Tibial nerve (tissue), 4 donors: Measurements from ENCODE around the gene CENPV. TPM values are rescaled to one million over a fixed set of nuclear protein-coding genes. Genes with fewer than 3 reads are reported as not detected.
"Not testable (repeated sequence)": the region's sequence is repeated elsewhere in the genome, so short reads cannot be mapped to it uniquely, and the experiment has no call there.

ENCODE experiments used
- DNase-seq, 2 donors: peaks; one replicate each; pipeline ENCODE4 v3.0.0-alpha.2; 2019; ENCODE audit warnings: low spot score in 2 of 2
- H3K27ac ChIP-seq, 4 donors: fragments of 200-600 bp; sonication (generic) in 3 of 4; one replicate each; pipeline ENCODE4 v1.5.1; 2017 to 2019; ENCODE audit warnings: mild to moderate bottlenecking in 1 of 4
- H3K27me3 ChIP-seq, 2 donors: fragments of 200-600 bp; sonication (generic) in 1 of 2; one replicate each; pipeline versions ENCODE4 v1.5.1 to v1.6.0; 2017 to 2019
- H3K36me3 ChIP-seq, 3 donors: fragments of 200-600 bp; sonication (generic); one replicate each; pipeline ENCODE4 v1.5.1; 2018 to 2019
- H3K4me1 ChIP-seq, 4 donors: fragments of 200-600 bp; sonication (generic) in 3 of 4; one replicate each; pipeline ENCODE4 v1.5.1; 2017 to 2019
- H3K4me3 ChIP-seq, 4 donors: fragments of 200-600 bp; sonication (generic) in 3 of 4; one replicate each; pipeline ENCODE4 v1.5.1; 2017 to 2019; ENCODE audit warnings: mild to moderate bottlenecking in 1 of 4, moderate library complexity in 1 of 4
- H3K9me3 ChIP-seq, 4 donors: fragments of 200-600 bp; sonication (generic) in 3 of 4; one replicate each; pipeline ENCODE4 v1.5.1; 2017 to 2019
- EP300 ChIP-seq, 2 donors: sonication (generic); formaldehyde crosslinking; IDR thresholded peaks; one replicate each; pipeline ENCODE4 v1.6.1; 2017; ENCODE audit warnings: antibody characterized with exemption in 2 of 2, mild to moderate bottlenecking in 1 of 2
- POLR2A ChIP-seq, 2 donors: fragments of 450-650 bp; IDR thresholded peaks; one replicate each; pipeline ENCODE4 v1.6.1; 2017; ENCODE audit warnings: antibody characterized with exemption in 2 of 2, mild to moderate bottlenecking in 2 of 2, moderate library complexity in 2 of 2
- WGBS, 2 donors: methylation state at CpG; one replicate each; pipeline ENCODE4 v1.1.5; 2018; 5-methylcytosine and 5-hydroxymethylcytosine counted together
- total RNA-seq, 4 donors: library from RNA; depleted of rRNA; stranded (reverse); fragments of >200 nt; gene quantifications; one replicate each; pipeline ENCODE4 v1.1.0, GENCODE V29; 2016
- TF ChIP-seq, protein P1 (sequence below), 5 experiments: fragments of 200-600 bp in 3 of 5; fragments of 450-650 bp in 2 of 5; sonication (generic) in 3 of 5; IDR thresholded peaks; one replicate each; pipeline ENCODE4 v1.5.1; 2016 to 2019; ENCODE audit warnings: antibody characterized with exemption in 5 of 5, mild to moderate bottlenecking in 3 of 5, moderate library complexity in 2 of 5

CENPV gene
- total RNA-seq, 4 donors from 2014 or later = 8.5 to 23.1 (median 12.8) TPM

DNA sequence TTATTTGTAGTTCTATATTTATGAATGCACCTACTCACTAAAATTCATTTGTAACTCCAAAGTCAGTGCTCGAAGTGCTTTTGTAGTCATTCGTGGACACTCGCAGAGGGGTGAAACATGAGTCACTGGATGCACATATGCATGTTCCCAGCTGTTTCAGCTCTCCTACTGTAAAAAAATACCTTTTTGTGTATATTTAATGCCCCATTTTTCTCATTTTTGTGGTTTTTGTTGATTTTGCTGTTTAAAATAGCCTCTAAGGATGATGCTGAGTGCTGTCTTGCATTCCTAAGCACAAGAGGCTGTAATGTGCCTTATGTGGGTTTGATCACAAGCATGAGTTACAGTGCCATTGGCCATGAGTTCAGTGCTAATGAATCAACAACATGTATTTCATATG lies 30.6 kb downstream of the CENPV start:
- TF ChIP-seq, protein P1, sequence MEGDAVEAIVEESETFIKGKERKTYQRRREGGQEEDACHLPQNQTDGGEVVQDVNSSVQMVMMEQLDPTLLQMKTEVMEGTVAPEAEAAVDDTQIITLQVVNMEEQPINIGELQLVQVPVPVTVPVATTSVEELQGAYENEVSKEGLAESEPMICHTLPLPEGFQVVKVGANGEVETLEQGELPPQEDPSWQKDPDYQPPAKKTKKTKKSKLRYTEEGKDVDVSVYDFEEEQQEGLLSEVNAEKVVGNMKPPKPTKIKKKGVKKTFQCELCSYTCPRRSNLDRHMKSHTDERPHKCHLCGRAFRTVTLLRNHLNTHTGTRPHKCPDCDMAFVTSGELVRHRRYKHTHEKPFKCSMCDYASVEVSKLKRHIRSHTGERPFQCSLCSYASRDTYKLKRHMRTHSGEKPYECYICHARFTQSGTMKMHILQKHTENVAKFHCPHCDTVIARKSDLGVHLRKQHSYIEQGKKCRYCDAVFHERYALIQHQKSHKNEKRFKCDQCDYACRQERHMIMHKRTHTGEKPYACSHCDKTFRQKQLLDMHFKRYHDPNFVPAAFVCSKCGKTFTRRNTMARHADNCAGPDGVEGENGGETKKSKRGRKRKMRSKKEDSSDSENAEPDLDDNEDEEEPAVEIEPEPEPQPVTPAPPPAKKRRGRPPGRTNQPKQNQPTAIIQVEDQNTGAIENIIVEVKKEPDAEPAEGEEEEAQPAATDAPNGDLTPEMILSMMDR (IDR thresholded peaks at IDR 0.05) = no peak
- TF ChIP-seq EP300 (IDR thresholded peaks at IDR 0.05) (no peak), POLR2A (IDR thresholded peaks at IDR 0.05) (no peak)
- DNase-seq = no peak
- Histone ChIP-seq H3K36me3 (peaks cover 0 to 97% (median 4%) of the 10 kb centered on the region in 3 donors), H3K27ac (no peak overlapping the region), H3K27me3 (no peaks in the 10 kb centered on the region), H3K9me3 (no peaks in the 10 kb centered on the region), H3K4me1 (no peaks in the 10 kb centered on the region), H3K4me3 (no peak overlapping the region)
- WGBS, 2 donors = 94 to 95% methylated on average over 3 of the region's 3 CpGs

DNA sequence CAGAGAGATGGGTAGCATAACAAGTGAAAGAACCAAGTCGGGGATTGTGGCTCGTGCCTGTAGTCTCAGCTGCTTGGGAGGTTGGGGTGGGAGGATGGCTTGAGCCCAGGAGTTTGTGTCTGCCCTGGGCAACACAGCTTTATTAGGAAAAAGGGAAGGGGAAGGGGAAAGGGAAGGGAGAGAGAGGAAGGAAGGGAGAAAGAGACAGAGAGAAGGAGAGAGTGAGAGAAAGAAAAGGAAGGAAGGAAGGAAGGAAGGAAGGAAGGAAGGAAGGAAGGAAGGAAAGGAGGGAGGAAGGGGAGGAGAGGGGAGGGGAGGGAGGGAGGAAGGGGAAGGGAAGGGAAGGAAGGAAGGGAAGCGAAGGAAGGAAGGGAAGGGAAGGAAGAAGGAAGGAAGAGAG lies 33.3 kb downstream of the CENPV start:
- Histone ChIP-seq H3K4me3 (no peak overlapping the region), H3K36me3 (peaks cover 0 to 95% (median 0%) of the 10 kb centered on the region in 3 donors), H3K4me1 (no peaks in the 10 kb centered on the region), H3K9me3 (no peaks in the 10 kb centered on the region), H3K27ac (no peak overlapping the region), H3K27me3 (no peaks in the 10 kb centered on the region)
- TF ChIP-seq POLR2A (IDR thresholded peaks at IDR 0.05) (no peak), EP300 (IDR thresholded peaks at IDR 0.05) (no peak)
- TF ChIP-seq, protein P1 (IDR thresholded peaks at IDR 0.05) = no peak
- DNase-seq = no peak
- WGBS, 2 donors = 57 to 74% methylated on average over 2 to 3 of the region's 3 CpGs

DNA sequence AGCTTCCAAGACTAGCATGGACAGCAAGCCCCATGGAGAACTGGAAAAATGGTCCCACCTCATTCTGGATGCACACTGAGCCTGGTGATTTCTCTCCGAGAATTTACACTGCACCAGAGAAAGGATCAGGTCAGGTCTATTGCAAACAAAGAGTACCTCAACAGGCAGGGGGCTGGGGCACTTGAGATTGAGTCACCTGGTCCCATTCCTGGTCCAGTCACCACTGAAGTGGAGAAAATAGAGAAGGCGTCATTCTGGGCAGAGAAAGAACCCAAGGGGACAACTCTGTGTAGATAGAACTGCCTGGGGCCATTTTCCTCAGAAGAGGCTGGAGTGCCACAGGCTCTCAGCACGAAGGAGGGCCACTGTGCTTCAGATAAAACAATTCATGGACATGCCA lies 38.4 kb downstream of the CENPV start:
- TF ChIP-seq EP300 (IDR thresholded peaks at IDR 0.05) (no peak), POLR2A (IDR thresholded peaks at IDR 0.05) (no peak)
- TF ChIP-seq, protein P1 (IDR thresholded peaks at IDR 0.05) = no peak
- 85 to 89% methylated on average over 3 of the region's 3 CpGs for WGBS, 2 donors
- Histone ChIP-seq H3K4me3 (no peak overlapping the region), H3K27me3 (no peaks in the 10 kb centered on the region), H3K27ac (no peak overlapping the region), H3K9me3 (no peaks in the 10 kb centered on the region), H3K36me3 (peaks cover 0 to 68% (median 0%) of the 10 kb centered on the region in 3 donors), H3K4me1 (no peaks in the 10 kb centered on the region)
- DNase-seq = no peak

DNA sequence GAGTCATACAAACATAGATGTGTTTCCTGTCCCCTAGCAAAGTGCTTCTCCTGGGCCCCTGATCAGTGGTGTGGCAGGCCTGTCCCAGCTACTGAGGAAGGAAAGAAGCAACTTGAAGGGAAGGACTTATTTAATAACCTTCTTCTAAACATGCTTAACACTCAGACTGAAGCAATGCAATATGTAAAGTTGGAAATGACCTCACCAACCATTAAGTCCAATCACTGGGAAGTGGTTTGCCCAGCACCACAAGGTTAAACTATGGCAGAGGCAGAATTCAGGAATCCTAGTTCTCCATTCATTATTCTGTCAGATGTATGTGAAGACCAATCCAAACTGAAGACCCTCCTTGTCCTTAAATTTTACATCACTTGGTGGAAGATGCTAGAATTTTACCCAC lies 39.1 kb downstream of the CENPV start:
- no peak for DNase-seq
- Histone ChIP-seq H3K36me3 (peaks cover 0 to 62% (median 0%) of the 10 kb centered on the region in 3 donors), H3K9me3 (no peaks in the 10 kb centered on the region), H3K27me3 (no peaks in the 10 kb centered on the region), H3K27ac (no peak overlapping the region), H3K4me3 (no peak overlapping the region), H3K4me1 (no peaks in the 10 kb centered on the region)
- TF ChIP-seq, protein P1 (IDR thresholded peaks at IDR 0.05) = no peak

DNA sequence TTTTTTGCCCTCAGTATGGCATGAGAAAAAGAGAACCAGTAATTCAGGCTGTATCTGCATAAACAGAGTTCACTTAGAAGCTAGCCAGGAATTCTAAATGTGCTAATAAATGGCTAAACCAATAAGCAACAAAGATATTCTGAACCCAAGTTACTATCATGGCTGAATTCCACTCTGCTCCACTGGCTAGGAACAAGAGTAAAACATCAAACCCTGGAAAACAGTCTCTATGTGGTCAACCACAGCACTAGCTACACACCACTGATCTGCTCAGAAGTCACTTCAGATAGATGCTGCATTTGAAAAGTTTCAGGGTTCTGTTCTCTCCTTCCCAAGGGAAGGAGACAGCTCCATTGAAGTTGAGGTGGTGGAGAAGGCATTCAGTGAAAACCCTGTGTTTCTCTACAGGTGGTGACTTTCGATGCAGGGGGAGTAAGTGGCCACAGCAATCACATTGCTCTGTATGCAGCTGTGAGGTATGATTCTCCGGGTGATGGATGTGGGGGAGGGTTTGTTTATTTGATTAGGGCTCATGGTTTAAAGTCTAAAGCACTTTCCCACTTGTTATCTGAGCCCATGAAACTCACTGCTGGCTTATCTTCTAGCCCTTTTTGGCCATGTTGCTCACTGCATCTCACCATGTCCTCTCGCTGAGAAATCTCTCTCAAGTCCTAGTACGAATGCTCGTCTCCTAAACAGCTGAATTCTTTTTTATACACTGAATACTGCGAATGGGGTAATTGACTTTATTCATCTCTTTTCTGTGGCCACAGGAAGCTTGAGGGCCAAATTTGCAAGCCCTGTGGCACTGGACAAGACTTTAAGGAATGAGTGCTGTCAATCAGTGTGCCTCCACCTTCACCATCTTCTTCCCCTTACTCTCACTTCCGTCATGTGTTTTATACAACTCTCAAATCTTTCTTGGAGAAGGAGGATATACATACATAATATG lies 39.9 kb downstream of the CENPV start:
- WGBS, 2 donors = 91 to 92% methylated on average over 7 of the region's 7 CpGs
- peaks cover 0 to 54% (median 0%) of the 10 kb centered on the region in 3 donors for H3K36me3 ChIP-seq
- H3K4me3 ChIP-seq = no peak overlapping the region
- no peak overlapping the region for H3K27ac ChIP-seq
- no peaks in the 10 kb centered on the region for H3K4me1 ChIP-seq
- no peaks in the 10 kb centered on the region for H3K9me3 ChIP-seq
- H3K27me3 ChIP-seq = no peaks in the 10 kb centered on the region
- no peak for DNase-seq
- TF ChIP-seq EP300 (IDR thresholded peaks at IDR 0.05) (no peak), POLR2A (IDR thresholded peaks at IDR 0.05) (no peak)
- TF ChIP-seq, protein P1 (IDR thresholded peaks at IDR 0.05) = no peak

DNA sequence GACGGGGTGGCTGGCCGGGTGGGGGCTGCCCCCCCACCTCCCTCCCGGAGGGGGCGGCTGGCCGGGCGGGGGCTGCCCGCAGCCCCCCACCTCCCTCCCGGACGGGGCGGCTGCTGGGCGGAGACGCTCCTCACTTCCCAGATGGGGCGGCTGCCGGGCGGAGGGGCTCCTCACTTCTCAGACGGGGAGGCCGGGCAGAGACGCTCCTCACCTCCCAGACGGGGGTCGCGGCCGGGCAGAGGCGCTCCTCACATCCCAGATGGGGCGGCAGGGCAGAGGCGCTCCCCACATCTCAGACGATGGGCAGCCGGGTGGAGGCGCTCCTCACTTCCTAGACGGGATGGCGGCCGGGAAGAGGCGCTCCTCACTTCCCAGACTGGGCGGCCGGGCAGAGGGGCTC lies 41.2 kb downstream of the CENPV start:
- H3K9me3 ChIP-seq, H3K27ac ChIP-seq, H3K4me3 ChIP-seq, H3K27me3 ChIP-seq, DNase-seq, H3K4me1 ChIP-seq: not testable (repeated sequence)
- peaks cover 0 to 46% (median 0%) of the 10 kb centered on the region in 3 donors for H3K36me3 ChIP-seq
- 95 to 100% methylated on average over 1 to 30 of the region's 34 CpGs for WGBS, 2 donors
